Ovary (tissue), 9 donors: ENCODE data around the gene BICC1. TPM values are rescaled to one million over a fixed set of nuclear protein-coding genes. Genes with fewer than 3 reads are reported as not detected.
A peak's percentile ranks its signal among the peaks of the same experiment; 100 is the strongest.

Experiments
- DNase-seq, 5 donors: peaks; one replicate each; pipeline ENCODE4 v3.0.0-alpha.2; 2019 to 2020
- H3K27ac ChIP-seq, 2 donors: fragments of 200-600 bp; one replicate each; pipeline versions ENCODE4 v1.5.1 to v1.8.0; 2019 to 2022
- H3K27me3 ChIP-seq: fragments of 200-600 bp; one replicate; pipeline ENCODE4 v1.8.0; 2022
- H3K36me3 ChIP-seq: fragments of 200-600 bp; sonication (generic); one replicate; pipeline ENCODE4 v1.5.1; 2019
- H3K4me1 ChIP-seq: one replicate; pipeline ENCODE4 v1.8.1; 2013; ENCODE audit warnings: mild to moderate bottlenecking, moderate library complexity; ENCODE audit not compliant: insufficient read depth
- H3K4me3 ChIP-seq: fragments of 200-600 bp; sonication (generic); one replicate; pipeline ENCODE4 v1.5.1; 2017
- H3K9me3 ChIP-seq, 2 donors: fragments of 200-600 bp in 1 of 2; sonication (generic) in 1 of 2; one replicate each; pipeline versions ENCODE4 v1.5.1 to v1.8.1; 2013 to 2019; ENCODE audit warnings: mild to moderate bottlenecking in 1 of 2, moderate library complexity in 1 of 2
- CTCF ChIP-seq, 3 donors: fragments of 450-650 bp in 2 of 3; fragments of 200-600 bp in 1 of 3; IDR thresholded peaks; one replicate each; pipeline versions ENCODE4 v1.5.1 to v1.8.0; 2016 to 2022; ENCODE audit warnings: antibody characterized with exemption in 3 of 3, mild to moderate bottlenecking in 1 of 3
- EP300 ChIP-seq: sonication (generic); formaldehyde crosslinking; IDR thresholded peaks from one replicate; pipeline ENCODE4 v1.6.1; 2017; ENCODE audit warnings: antibody characterized with exemption
- POLR2A ChIP-seq: fragments of 450-650 bp; IDR thresholded peaks from one replicate; pipeline ENCODE4 v1.6.1; 2017; ENCODE audit warnings: antibody characterized with exemption, mild to moderate bottlenecking, moderate library complexity
- WGBS, 3 donors: extraction: QIAGEN DNeasy Blood & Tissue Kit in 1 of 3; methylation state at CpG; one replicate each; pipeline versions ENCODE4 v1.1.5 to v1.1.7; 2013 to 2017; 5-methylcytosine and 5-hydroxymethylcytosine counted together
- intact Hi-C, 4 donors: fragments of 100-400 bp; cut with DNase I; formaldehyde crosslinking; loops; one replicate each; pipeline versions ENCODE4 v1.11.0 to v1.15.1; 2022 to 2023
- polyA plus RNA-seq, 2 donors: library from polyadenylated mRNA; stranded (reverse); fragments of 200-250 nt in 1 of 2; fragments of 350-450 nt in 1 of 2; fragmentation: Illumina TruSeq in 1 of 2; extraction: RNeasy Lipid Tissue Mini Kit (QIAGEN cat#74804) in 1 of 2; gene quantifications; one replicate each; pipeline ENCODE4 v1.2.3, GENCODE V29; 2013 to 2014
- total RNA-seq, 7 donors: library from RNA; depleted of rRNA in 2 of 7; stranded (reverse); fragments of >200 nt in 2 of 7; fragmentation: NEBNext Ultra II Directional in 3 of 7; extraction: Animal tissue kit (Norgen Biotek cat#: 25700) in 3 of 7; gene quantifications; one replicate each; pipeline versions ENCODE4 v1.1.0 to v1.2.4, GENCODE V29; 2016 to 2023
- donor health status: DM: no; HTN: no; CAD: no; lungs with moderate emphysema.
- donor health status: DM: no; HTN: no; CAD: no.
- donor health status: Bipolar disorder and iron deficiency.
- donor health status: DM: yes; HTN: yes; CAD: no.
- donor health status: DM: no; HTN: no; CAD: no.
- donor health status: DM: yes; HTN: yes; CAD: no.

Gene BICC1
- total and polyA plus RNA-seq, 9 donors, result 13.6 to 43.4 (median 23.5) TPM

- DNase-seq, result no peak
- H3K9me3 ChIP-seq, result no peaks in the 10 kb centered on the region
- peaks cover 5% of the 10 kb centered on the region for H3K4me1 ChIP-seq
- no peak for TF ChIP-seq EP300
- no peak for TF ChIP-seq CTCF (IDR thresholded peaks at IDR 0.05)
- no peak for TF ChIP-seq POLR2A
- intact Hi-C loops, result no loop called here
- H3K27me3 ChIP-seq, result no peaks in the 10 kb centered on the region
- no peak overlapping the region for H3K4me3 ChIP-seq
- 89 to 95% (median 93%) methylated on average over 14 of the region's 14 CpGs for WGBS, 3 donors
- no peak overlapping the region for H3K27ac ChIP-seq
- no peaks in the 10 kb centered on the region for H3K36me3 ChIP-seq
Measured at GRCh38 chr10:58615237-58615935, 102.7 kb downstream of the BICC1 start.

DNA sequence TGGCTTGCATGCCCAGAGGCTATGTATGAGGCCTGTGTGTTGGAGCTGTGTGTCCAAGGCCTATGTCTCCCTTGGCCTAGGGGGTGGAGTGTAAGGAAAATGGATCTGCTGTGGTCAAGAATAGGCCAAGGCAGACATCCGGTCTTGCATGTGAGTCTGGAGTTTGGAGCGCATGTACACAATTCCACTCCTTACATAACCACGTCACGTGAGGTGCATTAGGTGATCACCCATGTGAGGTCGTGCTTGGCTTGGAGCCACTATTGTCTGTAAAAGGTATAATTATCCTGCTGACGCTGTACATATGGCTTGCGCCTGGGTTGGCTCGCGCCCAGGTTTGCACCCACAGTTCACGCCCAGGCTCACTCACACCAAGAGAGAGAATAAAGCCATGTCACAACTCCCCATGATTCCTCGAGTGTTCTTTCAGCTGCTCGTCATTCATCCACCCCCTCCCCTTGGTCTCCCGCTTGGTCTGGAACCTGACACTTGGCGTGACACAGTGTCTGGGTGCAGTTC, 105.5 kb downstream of the BICC1 start:
- Histone ChIP-seq H3K4me3 (no peak overlapping the region), H3K27ac (no peak overlapping the region), H3K27me3 (no peaks in the 10 kb centered on the region), H3K4me1 (peaks cover 5% of the 10 kb centered on the region), H3K36me3 (no peaks in the 10 kb centered on the region), H3K9me3 (no peaks in the 10 kb centered on the region)
- TF ChIP-seq EP300 (no peak), POLR2A (no peak), CTCF (IDR thresholded peaks at IDR 0.05) (no peak)
- DNase-seq, result peak in 1 of 5 donors; percentile 18
- intact Hi-C loops, result no loop called here
- WGBS, 3 donors, result 95 to 97% (median 96%) methylated on average over 14 of the region's 14 CpGs

GRCh38 chr10:58621379-58622077, 108.9 kb downstream of the BICC1 start:
- WGBS, 3 donors, result 83 to 92% (median 85%) methylated on average over 7 of the region's 7 CpGs

DNA sequence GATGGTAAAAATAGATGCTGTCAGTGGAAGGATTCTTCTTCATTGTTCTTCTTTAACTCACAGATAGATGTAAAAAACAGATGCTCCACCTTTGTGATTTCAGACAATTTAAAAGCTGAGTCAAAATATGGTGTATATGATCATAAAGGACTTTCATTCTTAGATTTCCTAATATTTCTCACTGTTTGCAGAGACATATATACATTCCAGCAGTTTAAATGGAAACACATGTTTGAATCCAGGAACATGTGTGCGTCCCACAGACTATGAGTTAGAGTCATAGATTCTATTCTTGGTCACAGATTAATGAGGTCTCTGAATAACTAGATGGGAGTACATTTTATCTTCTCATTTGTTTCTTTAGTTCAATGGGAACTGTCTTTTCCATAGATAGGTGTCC, 109.6 kb downstream of the BICC1 start:
- DNase-seq, result no peak
- Histone ChIP-seq H3K27ac (no peak overlapping the region), H3K4me1 (peaks cover 3% of the 10 kb centered on the region), H3K36me3 (no peaks in the 10 kb centered on the region), H3K4me3 (no peak overlapping the region), H3K27me3 (no peaks in the 10 kb centered on the region), H3K9me3 (no peaks in the 10 kb centered on the region)
- no peak for TF ChIP-seq POLR2A
- TF ChIP-seq CTCF (IDR thresholded peaks at IDR 0.05), result no peak
- TF ChIP-seq EP300, result no peak
- WGBS, 3 donors, result 84 to 97% (median 88%) methylated on average over 1 of the region's 1 CpG
- intact Hi-C loops, result no loop called here

More at GRCh38 chr10:58621379-58622077, 108.9 kb downstream of the BICC1 start:
- no peaks in the 10 kb centered on the region for H3K9me3 ChIP-seq
- intact Hi-C loops, result no loop called here
- H3K36me3 ChIP-seq, result no peaks in the 10 kb centered on the region
- no peak for DNase-seq
- H3K27me3 ChIP-seq, result no peaks in the 10 kb centered on the region
- H3K4me1 ChIP-seq, result peaks cover 3% of the 10 kb centered on the region
- TF ChIP-seq POLR2A (no peak), CTCF (IDR thresholded peaks at IDR 0.05) (no peak), EP300 (no peak)
- H3K27ac ChIP-seq, result no peak overlapping the region
- no peak overlapping the region for H3K4me3 ChIP-seq
